NK-92 (cell line): ENCODE data around the gene CELA2B.
"Not testable (repeated sequence)": the region's sequence is repeated elsewhere in the genome, so short reads cannot be mapped to it uniquely, and the experiment has no call there.

Experiments
- DNase-seq: peaks from one replicate; lab custom pipeline; 2025; ENCODE audit not compliant: unreplicated experiment; lab: John Stamatoyannopoulos, UW

CELA2B gene

DNA sequence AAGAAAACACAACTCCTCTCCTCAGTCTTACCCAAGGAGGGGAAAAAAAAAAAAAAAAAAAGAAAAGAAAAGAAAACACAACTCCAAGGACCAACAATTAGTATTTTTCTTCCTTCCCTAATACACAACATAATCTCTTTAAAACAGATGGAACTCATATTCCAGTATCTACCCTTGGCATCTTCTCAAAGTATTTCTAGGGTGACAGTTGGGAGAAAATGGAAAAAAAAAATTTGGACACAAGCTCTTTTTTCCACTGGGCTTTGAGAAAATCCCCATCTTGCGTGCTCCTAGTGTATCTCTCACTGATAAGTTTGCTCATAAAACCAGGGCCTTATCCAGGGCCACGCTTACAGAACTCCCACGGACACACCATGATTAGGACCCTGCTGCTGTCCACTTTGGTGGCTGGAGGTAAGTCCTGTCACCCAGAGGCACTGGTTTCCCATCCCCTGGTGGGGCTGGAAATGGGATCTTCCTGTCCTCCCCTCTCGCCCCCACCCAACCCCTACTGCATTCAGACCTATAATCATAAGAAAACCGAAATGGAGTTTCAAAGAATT lies at the start of gene CELA2B:
Gene CELA2B (plus strand): TSS at position 353 of the 563 bp plus-strand sequence. CDS start 22 bp downstream, at position 375.
- DNase-seq, result no peak

GRCh38 chr1:15426492-15427279 lies 49.2 kb upstream of the CELA2B start:
- DNase-seq, result no peak

- DNase-seq, result no peak
Measured at GRCh38 chr1:15427280-15427666, 48.6 kb upstream of the CELA2B start.

DNA sequence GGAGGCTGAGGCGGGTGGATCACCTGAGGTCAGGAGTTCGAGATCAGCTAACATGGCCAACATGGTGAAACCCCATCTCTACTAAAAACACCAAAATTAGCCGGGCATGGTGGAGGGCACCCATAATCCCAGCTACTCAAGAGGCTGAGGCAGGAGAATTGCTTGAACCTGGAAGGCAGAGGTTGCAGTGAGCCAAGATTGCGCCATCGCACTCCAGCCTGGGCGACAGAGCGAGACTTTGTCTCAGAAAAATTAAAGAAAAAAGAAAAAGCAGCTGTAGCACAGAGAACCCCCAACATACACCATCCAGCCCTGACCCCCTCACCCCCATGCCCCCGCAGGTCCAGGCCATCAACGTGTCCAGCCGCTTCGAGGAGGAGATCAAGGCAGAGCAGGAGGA lies 47.7 kb upstream of the CELA2B start:
- not testable (repeated sequence) for DNase-seq

GRCh38 chr1:15428815-15429435 lies 47.0 kb upstream of the CELA2B start:
- no peak for DNase-seq

DNA sequence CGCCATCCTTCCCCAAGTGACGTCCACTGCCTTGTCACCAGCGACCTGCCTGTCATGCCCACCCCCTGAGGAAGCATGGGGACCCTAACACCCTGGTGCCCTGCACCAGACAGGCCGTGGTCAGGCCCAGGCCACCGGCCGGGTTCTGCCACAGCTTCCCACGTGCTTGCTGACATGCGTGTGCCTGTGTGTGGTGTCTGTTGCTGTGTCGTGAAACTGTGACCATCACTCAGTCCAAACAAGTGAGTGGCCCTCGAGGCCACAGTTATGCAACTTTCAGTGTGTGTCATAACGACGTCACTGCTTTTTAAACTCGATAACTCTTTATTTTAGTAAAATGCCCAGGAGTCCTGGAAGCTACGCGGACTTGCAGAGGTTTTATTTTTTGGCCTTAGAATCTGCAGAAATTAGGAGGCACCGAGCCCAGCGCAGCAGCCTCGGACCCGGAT lies 46.2 kb upstream of the CELA2B start:
- no peak for DNase-seq

- no peak for DNase-seq
Measured at GRCh38 chr1:15430787-15431570, 44.9 kb upstream of the CELA2B start.

GRCh38 chr1:15431571-15431948 lies 44.3 kb upstream of the CELA2B start:
- no peak for DNase-seq

DNA sequence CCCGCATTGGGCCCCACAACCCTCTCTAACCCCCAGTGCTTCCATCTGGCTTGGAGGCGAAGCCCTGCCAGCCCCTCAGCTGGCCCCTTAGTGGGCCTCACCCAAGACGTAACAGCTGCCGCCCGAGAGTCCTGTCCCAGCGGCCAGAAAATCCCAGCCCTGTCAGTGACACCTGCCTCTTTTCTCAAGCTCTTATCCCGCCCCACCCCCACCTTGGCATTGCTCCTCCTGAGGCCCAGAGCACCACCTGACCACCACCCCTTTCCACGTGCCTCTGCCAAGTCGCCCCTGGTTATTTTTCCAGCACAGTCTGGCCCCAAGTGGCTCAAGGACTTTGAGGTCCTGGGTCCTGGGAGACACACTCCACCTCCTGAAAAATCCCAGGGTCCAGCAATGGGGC lies 43.6 kb upstream of the CELA2B start:
- DNase-seq, result no peak

- DNase-seq, result no peak
Measured at GRCh38 chr1:15433471-15433870, 42.4 kb upstream of the CELA2B start.

DNA sequence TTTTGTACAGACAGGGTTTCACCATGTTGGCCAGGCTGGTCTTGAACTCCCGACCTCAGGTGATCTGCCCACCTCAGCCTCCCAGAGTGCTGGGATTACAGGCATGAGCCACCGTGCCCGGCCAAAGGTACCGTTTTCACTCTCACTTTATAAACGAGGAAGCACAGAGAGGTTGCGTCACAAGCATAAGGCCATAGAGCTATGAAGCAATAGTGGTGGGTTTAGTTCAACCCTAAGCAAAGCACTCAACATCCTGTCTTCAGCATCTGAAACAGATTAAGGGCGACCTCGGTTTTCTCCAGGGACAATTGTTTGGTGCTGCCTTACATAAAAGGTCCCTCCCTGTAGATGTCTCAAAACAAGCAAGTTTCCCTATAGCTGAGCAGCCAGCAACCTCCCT lies 41.2 kb upstream of the CELA2B start:
- DNase-seq, result not testable (repeated sequence)

GRCh38 chr1:15435239-15436077 lies 40.4 kb upstream of the CELA2B start:
- DNase-seq, result no peak

- DNase-seq, result no peak
Measured at GRCh38 chr1:15436881-15437442, 38.9 kb upstream of the CELA2B start.

DNA sequence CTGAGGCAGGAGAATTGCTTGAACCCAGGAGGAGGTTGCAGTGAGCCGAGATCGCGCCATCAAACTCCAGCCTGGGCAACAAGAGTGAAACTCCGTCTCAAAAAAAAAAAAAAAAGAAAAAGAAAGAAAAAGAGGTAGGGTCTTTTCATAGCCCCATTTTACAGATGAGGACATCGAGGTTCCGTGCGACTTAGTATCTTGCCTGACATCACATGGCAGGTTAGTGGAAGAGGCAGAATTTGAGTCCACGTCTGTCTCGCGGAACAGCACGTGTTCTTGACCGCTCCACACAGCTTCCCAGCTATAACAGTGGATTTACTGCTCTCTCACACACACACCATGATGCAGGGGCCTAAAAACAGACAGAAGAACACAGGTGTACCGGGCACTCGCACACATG lies 36.6 kb upstream of the CELA2B start:
- no peak for DNase-seq

DNA sequence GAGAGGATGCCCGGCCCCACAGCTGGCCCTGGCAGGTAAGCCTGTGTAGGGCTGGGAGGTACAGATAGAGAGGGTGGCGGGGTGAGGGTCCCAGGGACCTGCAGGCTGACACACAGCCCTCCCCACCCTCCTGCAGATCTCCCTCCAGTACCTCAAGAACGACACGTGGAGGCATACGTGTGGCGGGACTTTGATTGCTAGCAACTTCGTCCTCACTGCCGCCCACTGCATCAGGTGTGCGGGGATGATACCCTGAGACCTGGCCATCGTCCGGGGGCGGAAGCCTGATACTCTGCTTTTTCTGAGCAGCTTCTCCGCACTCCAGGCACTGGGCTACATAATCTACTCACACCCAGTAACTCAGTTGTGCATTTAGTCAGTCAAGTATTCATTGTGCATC lies 35.5 kb upstream of the CELA2B start:
- DNase-seq, result no peak

GRCh38 chr1:15441247-15441646 lies 34.7 kb upstream of the CELA2B start:
- DNase-seq, result no peak

GRCh38 chr1:15442119-15442518 lies 33.8 kb upstream of the CELA2B start:
- DNase-seq, result no peak

GRCh38 chr1:15442759-15443158 lies 33.1 kb upstream of the CELA2B start:
- DNase-seq, result no peak

DNA sequence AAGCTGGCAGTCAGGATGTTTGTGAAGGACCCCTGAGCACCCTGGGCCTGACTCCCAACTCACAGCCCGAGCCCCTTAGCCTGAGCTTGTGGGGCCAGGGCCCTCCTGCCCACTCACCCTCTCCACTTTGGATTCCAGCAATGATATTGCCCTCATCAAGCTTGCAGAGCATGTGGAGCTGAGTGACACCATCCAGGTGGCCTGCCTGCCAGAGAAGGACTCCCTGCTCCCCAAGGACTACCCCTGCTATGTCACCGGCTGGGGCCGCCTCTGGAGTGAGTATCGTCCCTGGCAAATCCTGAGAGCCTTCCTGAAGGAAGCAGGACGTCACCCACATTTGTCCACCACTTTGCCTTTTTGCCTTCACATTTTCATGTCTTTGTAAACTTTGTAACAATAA lies 32.6 kb upstream of the CELA2B start:
- no peak for DNase-seq
